Measurements from ENCODE around the gene RBP2. TPM values are rescaled to one million over a fixed set of nuclear protein-coding genes. Genes with fewer than 3 reads are reported as not detected.

RBP2 gene
- total and polyA plus RNA-seq, 2 donors from 2014 or later, result 13.5 TPM; not detected in 1

- DNase-seq (no peak), FAIRE-seq (no peak)
- intact Hi-C loops (cut with DNase I), result no loop called here
- Histone ChIP-seq H3K4me1 (ENCODE audit: control insufficient read depth in 2 of 3, insufficient read depth in 2 of 3, low read depth in 1 of 3, low read length in 3 of 3) (no peaks in the 10 kb centered on the region), H3K27me3 (ENCODE audit: control insufficient read depth, insufficient read depth, low read length) (no peaks in the 10 kb centered on the region), H3K36me3 (ENCODE audit: control insufficient read depth in 2 of 3, insufficient read depth in 3 of 3, low read length in 3 of 3) (no peaks in the 10 kb centered on the region), H3K9me3 (ENCODE audit: control insufficient read depth in 2 of 3, insufficient read depth in 1 of 3, low read length in 3 of 3) (no peaks in the 10 kb centered on the region), H3K27ac (ENCODE audit: low read depth in 2 of 2, low read length in 2 of 2) (no peak overlapping the region), H3K4me3 (ENCODE audit: low read length in 3 of 3) (no peak overlapping the region), H3K9ac (ENCODE audit: low read length in 3 of 3) (no peak overlapping the region)
- no peak for TF ChIP-seq CTCF (IDR thresholded peaks at IDR 0.05; ENCODE audit: borderline replicate concordance, extremely low read depth, insufficient read depth)
These were observed 34.7 kb downstream of the RBP2 start for GRCh38 chr3:139441656-139442055.

GRCh38 chr3:139440639-139441556, 35.4 kb downstream of the RBP2 start:
- Histone ChIP-seq H3K27ac (ENCODE audit: low read depth in 2 of 2, low read length in 2 of 2) (no peak overlapping the region), H3K4me3 (ENCODE audit: low read length in 3 of 3) (no peak overlapping the region), H3K9me3 (ENCODE audit: control insufficient read depth in 2 of 3, insufficient read depth in 1 of 3, low read length in 3 of 3) (no peaks in the 10 kb centered on the region), H3K27me3 (ENCODE audit: control insufficient read depth, insufficient read depth, low read length) (no peaks in the 10 kb centered on the region), H3K9ac (ENCODE audit: low read length in 3 of 3) (no peak overlapping the region), H3K4me1 (ENCODE audit: control insufficient read depth in 2 of 3, insufficient read depth in 2 of 3, low read depth in 1 of 3, low read length in 3 of 3) (no peaks in the 10 kb centered on the region), H3K36me3 (ENCODE audit: control insufficient read depth in 2 of 3, insufficient read depth in 3 of 3, low read length in 3 of 3) (no peaks in the 10 kb centered on the region)
- intact Hi-C loops (cut with DNase I), result no loop called here
- FAIRE-seq (no peak), DNase-seq (no peak)
- no peak for TF ChIP-seq CTCF (IDR thresholded peaks at IDR 0.05; ENCODE audit: borderline replicate concordance, extremely low read depth, insufficient read depth)

GRCh38 chr3:139439278-139439677, 37.0 kb downstream of the RBP2 start:
- Histone ChIP-seq H3K4me3 (ENCODE audit: low read length in 3 of 3) (no peak overlapping the region), H3K36me3 (ENCODE audit: control insufficient read depth in 2 of 3, insufficient read depth in 3 of 3, low read length in 3 of 3) (no peaks in the 10 kb centered on the region), H3K9me3 (ENCODE audit: control insufficient read depth in 2 of 3, insufficient read depth in 1 of 3, low read length in 3 of 3) (no peaks in the 10 kb centered on the region), H3K27ac (ENCODE audit: low read depth in 2 of 2, low read length in 2 of 2) (no peak overlapping the region), H3K9ac (ENCODE audit: low read length in 3 of 3) (no peak overlapping the region), H3K27me3 (ENCODE audit: control insufficient read depth, insufficient read depth, low read length) (no peaks in the 10 kb centered on the region), H3K4me1 (ENCODE audit: control insufficient read depth in 2 of 3, insufficient read depth in 2 of 3, low read depth in 1 of 3, low read length in 3 of 3) (peaks cover 0 to 5% (median 0%) of the 10 kb centered on the region in 3 donors)
- DNase-seq, result no peak
- intact Hi-C loops (cut with DNase I), result loop anchor here (10.0 kb wide), 1 partner anchor 116 kb away; no protein-coding TSS in a partner anchor
- no peak for TF ChIP-seq CTCF (IDR thresholded peaks at IDR 0.05; ENCODE audit: borderline replicate concordance, extremely low read depth, insufficient read depth)
- FAIRE-seq, result no peak

All from kidney (tissue), 14 donors.